ENCODE measurements around the gene PTCHD1.

The PTCHD1 gene

DNA sequence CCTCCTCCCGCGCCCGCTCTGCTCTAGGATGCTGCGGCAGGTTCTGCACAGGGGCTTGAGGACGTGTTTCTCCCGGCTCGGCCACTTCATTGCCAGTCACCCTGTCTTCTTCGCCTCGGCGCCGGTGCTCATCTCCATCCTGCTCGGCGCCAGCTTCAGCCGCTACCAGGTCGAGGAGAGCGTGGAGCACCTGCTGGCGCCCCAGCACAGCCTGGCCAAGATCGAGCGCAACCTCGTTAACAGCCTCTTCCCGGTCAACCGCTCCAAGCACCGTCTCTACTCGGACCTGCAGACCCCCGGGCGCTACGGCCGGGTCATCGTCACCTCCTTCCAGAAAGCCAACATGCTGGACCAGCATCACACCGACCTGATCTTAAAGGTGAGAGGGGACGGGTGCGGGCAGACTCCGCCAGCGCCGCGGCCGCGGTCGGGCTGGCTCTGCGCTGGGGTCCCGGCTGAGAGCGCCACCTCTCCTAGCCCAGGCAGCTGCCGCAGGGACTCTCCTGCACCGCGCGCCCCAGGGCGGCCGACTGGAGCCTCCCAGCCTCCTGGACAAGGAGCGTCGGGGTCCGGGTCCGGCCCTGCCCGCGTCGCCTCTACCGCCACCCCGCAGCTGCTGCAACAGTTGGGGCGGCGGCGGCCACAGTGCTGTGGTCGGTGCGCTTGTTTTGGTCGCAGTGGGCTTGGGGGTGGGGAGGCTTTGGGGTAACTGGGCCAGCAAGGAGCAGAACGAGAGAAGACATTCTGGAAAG is at the start of gene PTCHD1:
PTCHD1 (plus strand) TSS at position 2 of the 752 bp plus-strand sequence; CDS start at position 29, 27 bp downstream.
- in situ Hi-C loops (cut with MboI; ENCODE audit: low sequenced_read_pairs) = no loop called here

DNA sequence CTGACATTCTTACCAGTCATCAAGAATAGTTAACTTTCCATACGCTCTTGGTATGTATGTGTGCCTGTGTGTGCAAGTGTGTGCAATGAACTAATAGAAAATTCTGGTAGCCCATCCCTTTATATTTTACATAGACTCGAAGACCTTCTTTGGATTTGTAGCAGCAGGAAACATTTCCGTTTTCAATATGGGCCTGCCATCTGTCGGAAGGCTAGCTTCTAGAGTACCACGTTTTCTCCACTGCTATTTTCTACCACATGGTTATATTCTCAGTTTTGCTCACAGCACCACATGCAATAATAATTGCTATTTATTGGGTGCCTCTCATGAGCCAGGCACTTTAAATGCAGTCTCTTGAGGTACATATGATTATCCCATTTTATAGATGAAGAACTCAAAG is 47.9 kb upstream of the PTCHD1 start:
- in situ Hi-C loops (cut with MboI; ENCODE audit: low sequenced_read_pairs) = no loop called here

DNA sequence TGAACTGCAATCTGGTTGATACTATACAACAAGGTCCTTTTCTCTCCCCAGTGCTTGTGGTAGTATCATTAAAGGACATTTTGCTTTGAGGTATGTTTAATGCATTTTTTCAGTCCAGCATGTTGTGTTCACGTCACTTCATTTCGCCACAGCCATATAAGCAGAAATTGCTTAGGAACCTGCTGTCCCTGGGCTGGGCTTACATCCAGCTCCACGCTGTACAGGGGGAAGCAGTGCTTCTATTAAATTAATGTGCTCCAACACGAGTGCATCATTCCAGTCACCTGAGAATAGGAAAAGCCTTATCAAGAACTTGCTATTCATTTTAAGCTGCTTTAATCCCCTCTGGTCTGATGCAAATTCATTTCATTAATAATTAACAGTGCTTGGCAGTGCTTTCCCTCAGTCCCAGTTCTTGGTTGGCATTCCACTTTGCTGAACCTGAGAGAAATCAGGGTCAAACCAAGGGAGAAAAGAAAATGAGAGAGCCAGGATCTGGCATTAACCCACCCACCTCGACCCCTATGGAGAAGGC is 47.4 kb upstream of the PTCHD1 start:
- in situ Hi-C loops (cut with MboI; ENCODE audit: low sequenced_read_pairs) = no loop called here

DNA sequence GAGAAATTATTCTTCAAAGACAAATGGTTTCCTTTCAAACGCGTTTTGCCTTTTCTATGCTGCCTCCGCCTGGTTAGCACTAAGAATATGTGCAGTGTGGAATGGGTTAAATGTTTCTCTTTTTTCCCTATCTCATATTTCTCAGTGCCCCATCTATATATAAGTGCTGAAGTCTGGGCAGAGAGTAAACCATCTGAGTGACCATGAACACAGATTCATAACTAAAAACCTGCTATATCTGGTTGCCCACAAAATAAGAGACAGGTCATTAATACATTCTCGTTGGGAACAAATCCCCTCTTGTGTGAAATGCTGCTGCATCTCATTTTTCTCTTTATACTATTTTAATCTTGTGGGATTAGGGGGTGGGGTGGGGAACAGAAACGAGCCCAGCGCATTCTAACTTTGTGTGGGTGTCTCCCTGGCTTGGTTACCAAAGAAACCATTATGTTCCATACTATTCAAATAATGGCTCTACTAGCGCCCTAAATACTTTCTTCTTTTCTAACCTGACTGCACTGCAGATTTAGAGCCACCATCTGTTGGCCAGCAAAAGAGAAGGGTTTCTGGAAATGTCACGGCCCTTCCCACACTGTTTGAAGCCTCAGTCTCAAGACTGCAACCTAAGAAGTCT is 42.2 kb upstream of the PTCHD1 start:
- in situ Hi-C loops (cut with MboI; ENCODE audit: low sequenced_read_pairs) = no loop called here

DNA sequence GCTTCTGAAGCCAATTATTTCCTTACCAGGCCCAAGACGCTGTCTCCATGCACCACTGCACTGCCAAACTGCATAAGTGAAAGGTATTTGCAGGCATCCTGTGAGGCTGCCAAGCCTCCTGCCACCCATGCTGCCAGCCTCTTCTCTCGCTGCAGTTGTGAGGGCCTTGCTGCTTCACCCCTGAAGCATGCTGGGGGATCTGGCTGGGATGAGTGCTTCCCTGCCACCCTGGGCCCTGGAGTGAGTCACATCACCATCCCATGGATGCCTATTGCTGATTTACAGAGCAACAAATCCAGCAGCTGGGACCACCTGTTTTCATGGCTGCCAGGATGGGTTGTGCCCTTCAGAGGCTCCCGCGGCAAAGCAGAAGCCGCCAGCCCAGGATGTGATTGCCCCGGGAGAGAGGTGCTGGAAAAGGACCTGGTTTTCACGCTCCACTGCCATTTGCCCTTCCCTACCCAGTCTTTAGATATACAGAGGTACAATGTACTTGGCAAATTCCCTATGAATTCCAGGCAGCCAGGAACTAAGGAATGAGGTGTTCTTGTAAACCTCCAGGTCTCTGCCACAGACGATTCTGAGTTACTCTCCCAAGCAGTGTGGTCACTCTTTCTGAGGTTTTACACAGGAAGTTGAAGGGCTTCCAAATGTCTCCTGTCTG is 41.5 kb upstream of the PTCHD1 start:
- in situ Hi-C loops (cut with MboI; ENCODE audit: low sequenced_read_pairs) = no loop called here

DNA sequence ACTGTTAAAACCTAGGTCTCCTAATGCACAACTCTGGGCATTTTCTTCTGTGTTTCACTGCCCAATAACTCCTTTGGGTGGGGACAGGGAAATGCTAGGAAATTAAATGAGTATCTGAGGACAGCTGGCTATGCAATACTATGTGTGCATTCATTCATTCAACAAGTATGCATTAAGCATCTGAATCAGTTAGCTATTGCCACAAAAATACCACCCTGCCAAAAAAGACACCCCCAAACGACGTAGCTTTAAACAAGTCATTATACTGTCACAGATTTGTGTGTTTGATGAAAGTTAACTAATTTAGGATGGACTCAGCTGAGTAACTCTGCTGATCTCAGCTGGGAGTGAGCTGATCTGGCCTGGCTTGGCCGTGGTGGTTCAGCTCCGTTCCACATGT is 29.8 kb upstream of the PTCHD1 start:
- in situ Hi-C loops (cut with MboI; ENCODE audit: low sequenced_read_pairs) = no loop called here

DNA sequence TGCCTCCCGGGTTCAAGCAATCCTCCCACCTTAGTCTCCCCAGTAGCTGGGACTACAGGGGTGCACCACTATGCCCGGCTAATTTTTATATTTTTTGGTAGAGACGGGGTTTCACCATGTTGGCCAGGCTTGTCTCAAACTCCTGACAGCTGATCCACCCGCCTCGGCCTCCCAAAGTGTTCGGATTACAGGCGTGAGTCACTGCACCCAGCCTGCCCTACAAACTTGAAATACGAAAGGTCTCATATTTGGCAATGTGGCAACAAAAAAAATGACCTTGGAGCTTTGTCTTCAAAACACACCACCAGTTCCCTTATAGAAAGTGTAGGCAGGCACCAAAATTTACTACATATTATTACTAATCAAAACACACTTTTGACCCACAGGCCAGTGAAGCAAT is 22.9 kb upstream of the PTCHD1 start:
- in situ Hi-C loops (cut with MboI; ENCODE audit: low sequenced_read_pairs) = no loop called here

DNA sequence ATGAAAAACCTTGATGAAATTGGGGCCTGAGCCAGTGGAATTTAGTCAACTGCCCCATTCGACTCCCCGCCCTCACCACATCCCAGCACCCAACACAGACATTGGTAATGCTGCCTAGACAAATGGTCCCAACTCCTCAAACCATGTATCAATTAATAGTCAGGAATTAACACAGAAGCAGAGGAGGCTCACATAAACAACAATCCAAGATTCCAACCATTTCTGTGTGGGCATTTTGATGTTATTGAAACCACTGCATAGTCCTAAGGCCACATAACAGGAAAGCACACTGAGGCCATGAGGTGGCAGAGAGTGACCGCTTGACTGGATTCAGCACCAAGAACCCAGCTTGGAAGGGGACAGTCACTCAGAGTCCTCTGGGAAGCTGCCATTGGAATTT is 22.5 kb upstream of the PTCHD1 start:
- in situ Hi-C loops (cut with MboI; ENCODE audit: low sequenced_read_pairs) = no loop called here

DNA sequence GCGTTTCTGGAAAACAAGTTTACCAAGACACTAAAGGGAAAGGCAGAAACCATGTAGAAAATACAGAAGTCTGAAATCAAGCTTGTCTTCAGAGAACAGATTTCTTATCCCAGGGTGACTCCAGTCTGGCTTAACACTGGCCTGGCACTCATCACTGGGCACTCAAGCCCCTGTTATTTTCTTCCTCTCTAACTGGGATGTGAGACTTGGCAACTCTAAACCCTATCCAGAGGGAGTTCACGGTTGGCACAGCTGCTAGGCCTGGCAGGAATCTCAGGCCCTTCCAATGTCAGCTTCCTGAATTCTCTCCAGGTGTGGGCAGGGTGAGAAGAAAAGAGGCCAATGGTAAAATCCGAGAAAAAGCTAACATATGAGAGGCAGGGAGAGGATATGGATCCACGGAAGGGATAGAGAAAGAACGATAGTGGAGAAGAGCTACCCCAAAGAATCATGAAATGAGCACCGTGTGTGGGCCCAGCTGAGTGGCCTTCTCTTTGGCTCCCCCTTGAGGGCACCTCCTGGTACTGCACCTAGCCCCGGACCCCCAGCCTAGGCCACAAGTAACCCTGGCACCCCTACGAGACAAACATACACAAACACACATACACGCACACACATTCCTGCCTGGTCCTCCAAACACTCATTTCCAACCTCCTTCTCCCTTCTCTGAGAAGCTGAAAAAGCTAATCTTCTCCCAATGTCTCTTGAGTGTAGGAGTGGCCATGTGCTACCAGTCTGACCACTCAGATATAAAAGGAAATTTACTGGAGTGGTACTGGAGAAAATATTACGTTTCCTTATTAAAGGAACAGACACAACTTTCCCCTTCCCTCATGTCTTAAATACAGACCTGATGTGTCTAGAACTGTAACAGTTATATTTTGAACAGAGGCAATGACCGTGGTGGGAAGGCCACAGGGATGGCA is 16.6 kb upstream of the PTCHD1 start:
- in situ Hi-C loops (cut with MboI; ENCODE audit: low sequenced_read_pairs) = no loop called here

DNA sequence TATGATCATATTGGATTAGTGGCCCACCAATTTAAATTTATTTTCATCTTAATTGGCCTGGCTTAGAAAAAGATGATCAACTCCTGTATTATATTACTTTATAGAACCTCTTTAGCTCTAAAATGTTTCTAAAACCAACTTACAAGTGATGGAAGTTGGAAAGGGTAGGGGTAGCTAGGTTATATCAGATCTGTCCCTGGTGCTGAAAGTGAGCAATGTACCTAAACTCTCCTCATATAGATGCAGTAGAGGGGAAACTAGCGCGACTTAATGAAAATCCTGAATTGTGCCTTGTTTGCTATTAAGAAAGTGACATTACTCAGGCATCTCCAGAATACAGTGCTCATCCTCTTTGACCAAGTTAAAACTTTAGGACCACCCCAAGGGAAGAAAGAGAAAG is 7.5 kb upstream of the PTCHD1 start:
- in situ Hi-C loops (cut with MboI; ENCODE audit: low sequenced_read_pairs) = no loop called here

DNA sequence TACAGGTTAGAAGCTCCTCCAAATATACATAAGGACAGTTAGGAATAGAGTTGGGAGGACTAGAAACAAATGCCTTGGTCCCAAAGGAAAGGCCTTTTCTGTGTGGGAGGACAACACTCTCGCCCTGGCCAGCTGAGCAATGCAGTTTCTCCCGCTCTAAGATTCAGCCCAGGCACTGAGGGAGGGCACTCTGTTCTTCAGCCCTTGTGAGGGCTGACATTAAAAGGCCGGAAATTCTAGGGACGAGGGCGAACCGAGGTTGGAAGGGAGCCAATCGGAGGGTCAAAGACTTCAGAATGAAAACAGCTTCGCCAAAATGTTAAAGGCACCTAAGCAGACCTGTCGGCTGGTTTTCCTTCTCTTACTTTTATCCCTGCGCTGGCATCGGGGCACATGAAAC is 2.9 kb upstream of the PTCHD1 start:
- in situ Hi-C loops (cut with MboI; ENCODE audit: low sequenced_read_pairs) = no loop called here

DNA sequence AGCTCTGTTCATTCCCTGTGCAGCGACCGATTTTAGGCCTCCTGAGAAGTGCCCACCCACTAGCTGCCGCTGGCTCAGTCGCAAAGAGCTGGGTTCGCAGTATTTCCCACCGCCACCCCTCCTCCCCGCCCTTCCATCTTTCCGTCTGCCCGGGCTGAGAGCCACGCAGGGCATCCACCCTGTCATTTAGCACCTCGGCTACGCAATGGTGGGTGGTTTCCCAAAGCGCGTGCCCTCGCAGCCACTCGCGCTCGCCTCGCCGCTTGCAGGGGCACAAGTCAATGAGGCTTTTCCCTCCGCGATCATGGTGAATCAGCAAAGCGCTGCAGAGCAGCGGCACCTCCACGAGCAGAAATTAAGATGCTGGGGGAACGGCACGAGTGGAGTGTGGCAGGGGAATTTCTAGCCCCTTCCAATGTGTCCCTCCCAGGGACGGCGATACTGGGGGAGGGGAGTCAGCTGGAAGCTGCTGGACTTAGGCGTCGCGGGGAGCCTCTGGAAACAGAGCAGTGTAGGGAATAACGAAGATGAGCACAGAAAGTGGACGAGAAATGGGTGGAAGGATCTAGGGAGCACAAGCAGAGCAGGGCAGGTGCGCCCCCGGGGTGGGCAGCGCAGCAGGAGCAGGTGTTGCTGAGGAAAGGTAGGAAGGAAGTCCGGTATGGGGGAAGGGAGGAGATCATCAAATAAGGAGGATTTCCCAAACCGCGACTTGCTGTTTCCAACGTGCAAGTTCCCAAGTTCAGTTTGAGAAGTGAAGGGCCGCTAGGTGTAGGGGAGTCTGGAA is 2.4 kb upstream of the PTCHD1 start:
- in situ Hi-C loops (cut with MboI; ENCODE audit: low sequenced_read_pairs) = no loop called here

DNA sequence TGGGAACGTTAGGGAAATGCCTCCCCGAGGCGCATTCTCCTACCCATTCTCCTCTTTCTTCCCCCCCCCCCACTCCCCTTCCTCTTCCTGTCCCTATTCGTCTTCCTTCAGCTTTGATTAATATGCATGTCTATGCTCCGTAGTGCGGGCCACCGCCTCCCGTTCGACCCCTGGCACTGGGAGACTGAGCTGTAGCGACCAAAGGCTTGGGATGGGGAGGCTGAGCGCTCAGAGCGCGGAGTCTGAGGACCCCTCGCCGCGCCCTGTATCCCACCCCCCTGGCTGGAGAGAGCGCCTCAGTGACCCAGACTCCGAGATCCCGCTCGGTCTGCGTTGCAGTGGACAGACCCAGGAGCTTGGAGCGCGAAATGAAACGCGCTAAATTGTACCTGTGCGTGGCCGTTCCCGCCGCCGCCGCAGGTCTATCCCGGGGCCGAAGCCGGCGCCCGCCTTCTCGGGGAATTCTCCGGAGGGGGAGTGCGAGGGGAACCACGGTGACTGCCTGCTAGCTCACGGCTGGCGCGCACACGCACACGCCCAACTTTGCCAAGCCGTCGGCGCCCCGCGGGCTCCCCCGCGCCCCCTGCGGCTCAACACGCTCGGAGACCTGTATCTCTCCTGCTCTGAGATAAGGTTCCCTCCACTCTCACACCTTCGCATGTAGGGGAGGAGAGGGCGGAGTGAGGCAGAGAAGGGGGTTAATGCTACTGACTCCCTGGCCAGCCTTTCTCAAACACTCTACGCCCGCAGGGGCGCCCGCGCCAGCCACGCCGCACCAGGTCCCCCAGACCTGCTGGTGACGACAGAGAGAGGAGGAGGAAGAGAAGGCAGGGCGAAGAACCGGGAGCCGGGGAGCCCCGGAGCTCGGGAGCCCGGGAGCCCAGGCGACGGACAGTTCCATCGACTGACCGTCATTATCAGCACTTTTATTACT is 1.5 kb upstream of the PTCHD1 start:
- in situ Hi-C loops (cut with MboI; ENCODE audit: low sequenced_read_pairs) = no loop called here

DNA sequence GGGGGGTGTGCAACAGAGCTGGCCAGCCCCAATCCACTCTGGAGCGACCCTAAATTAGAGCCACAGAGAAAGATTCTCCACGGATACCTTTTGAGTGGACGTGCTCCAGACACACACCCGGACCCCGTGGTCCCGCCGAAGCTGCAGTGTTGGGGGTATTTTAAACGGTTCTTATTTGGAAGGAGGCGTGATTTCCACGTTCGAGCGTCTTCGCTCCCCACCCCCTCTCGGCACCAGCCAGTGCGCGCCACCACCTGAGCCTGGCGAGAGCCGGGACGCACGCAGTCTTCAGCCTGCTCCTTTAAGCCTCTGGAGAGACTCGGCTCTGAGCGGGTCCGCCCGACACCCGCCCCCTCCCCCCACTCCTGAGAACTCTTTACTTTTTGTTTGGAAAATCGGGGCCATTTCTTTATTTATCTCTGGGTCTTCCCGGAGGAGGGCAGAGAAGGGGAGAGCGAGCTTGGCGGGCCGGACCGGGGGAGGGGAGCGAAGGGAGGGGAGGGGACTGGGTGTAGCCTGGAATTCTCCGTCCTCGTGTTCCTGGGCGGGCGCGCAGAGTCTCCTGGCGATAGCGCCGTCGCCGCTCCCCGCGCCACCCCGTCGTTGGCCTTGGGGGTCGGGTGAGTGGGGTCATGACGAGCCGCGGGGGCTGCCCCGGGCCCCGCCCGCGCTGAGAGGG is 668 bp upstream of the PTCHD1 start:
- in situ Hi-C loops (cut with MboI; ENCODE audit: low sequenced_read_pairs) = no loop called here

DNA sequence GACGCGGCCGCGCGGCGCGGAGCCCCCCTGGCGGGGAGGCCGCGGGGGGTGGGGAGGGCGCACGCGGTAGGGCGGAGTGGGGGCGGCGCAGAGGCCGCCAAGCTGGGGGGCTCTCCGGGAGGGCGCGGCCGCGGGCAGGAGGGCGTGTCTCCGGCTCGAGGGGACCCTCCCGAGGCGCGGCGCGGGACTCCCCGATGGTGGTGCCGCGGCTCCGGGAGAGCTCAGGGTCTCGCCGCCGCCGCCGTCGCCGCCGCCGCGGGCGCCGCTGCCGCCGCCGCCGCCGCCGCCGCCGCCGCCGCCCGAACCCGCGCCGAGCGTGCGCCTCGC is 165 bp upstream of the PTCHD1 start:
- in situ Hi-C loops (cut with MboI; ENCODE audit: low sequenced_read_pairs) = no loop called here

DNA sequence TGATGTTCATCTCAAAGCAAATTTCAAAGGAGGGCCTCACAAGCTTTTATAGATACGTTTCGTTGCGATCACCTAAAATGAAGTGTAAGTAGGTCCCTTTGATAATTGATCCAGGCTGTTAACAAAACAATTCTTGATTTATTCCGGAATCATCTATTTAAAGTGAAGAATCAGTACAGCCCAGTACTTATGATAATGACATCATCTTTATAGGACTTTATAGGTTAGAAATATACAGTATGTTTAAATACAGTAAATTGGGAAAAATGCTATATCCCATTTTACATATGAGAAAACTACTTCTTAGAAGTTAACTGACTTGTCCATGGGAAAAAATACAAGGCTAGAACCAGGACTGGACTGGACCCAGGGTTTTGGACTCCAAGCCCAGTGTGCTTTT is 3.7 kb downstream of the PTCHD1 start:
- in situ Hi-C loops (cut with MboI; ENCODE audit: low sequenced_read_pairs) = no loop called here

DNA sequence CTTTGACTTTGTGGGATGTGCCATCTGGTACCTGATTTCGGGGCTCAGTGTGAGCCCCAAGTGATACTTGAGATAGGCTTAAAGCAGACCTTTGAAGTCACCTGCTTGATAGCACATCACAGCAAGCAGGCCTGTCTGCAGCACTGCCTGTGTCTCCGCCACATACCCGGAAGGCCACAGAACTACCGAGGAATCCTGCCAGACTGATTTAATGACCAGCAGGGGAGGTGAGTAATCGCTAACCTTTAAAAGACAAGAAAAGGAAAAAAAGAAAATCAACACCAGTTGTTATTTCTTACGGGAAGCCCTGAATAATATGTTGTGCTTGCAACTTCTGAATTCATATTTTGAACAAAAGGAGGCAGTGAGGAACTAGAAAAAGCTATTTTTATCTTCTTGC is 6.8 kb downstream of the PTCHD1 start:
- in situ Hi-C loops (cut with MboI; ENCODE audit: low sequenced_read_pairs) = no loop called here

DNA sequence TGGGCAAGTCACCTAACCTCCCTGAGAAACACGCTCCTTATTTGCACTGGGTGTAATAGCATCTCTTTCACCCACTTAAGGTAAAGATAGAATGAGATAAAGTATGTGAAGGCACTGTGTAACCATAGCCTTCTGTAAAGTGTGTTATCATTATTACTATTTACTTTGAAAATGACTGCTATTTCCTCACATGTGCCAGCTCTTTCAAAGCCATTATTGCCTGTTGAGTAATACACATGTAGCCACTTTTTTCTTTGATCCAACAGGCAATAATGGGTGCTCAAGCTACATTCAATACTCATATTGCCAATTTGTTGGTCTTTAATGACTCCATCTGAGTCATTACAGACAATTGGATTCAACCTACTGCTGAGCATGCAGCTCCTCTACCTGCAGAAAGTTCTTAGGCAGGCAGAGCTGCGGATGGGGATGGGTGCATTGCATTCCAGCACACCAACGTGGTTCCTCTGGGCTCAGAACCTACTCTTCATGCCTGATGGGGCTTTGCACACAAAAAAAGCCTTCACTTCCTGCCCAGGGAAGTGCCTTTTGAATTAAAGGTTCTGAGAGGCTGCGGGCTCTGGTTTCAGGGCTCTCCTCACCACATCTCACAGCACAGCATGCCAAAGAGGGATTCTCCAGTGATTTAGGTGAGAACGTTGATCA is 9.7 kb downstream of the PTCHD1 start:
- in situ Hi-C loops (cut with MboI; ENCODE audit: low sequenced_read_pairs) = no loop called here
